ENCODE data around the gene F12. TPM values are rescaled to one million over a fixed set of nuclear protein-coding genes. Genes with fewer than 3 reads are reported as not detected.

The F12 gene
- total RNA-seq, 2 experiments from 2014 or later, result 12.0 to 12.7 TPM

DNA sequence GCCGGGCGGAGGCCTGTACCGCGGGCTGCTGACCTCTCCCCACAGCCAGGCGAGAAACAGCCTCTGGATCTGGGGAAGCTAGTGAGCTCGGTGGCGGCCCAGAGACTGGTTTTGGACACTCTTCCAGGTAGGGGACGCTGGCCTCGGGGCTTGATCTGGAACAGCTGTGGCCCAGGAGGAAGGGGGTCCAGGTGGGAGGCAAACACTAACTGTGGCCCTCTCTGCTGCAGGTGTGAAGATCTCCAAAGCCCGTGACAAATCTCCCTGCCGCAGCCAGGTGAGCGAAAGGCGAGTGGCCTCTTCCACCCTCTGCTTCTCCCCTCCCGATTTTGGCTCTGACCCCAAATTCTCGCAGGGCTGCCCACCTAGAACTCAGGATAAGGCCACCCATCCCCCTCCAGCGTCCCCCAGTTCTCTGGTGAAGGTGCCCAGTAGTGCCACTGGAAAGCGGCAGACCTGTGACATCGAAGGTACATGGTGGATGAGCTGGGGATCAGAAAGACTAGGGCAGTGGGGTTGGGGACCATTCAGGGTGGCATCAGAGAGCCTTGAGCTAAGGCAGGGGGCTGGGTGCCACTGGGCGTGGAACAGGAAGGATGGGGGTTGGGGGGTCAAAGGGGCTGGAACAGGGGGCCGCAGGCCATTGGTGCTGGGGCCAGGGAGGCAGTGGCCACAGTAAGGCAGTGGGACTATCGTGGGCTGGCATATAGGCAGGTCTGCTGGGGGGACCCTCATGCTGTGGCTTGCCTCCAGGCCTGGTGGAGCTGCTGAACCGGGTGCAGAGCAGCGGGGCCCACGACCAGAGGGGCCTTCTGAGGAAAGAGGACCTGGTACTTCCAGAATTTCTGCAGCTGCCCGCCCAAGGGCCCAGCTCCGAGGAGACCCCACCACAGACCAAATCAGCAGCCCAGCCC, 38.0 kb downstream of the F12 start:
- POLR2A ChIA-PET, result interaction anchor here (0.6 to 1.5 kb wide), 8 partner anchors 18 to 127 kb away, joined by 3 to 6 read pairs (median 4); no protein-coding TSS in a partner anchor

DNA sequence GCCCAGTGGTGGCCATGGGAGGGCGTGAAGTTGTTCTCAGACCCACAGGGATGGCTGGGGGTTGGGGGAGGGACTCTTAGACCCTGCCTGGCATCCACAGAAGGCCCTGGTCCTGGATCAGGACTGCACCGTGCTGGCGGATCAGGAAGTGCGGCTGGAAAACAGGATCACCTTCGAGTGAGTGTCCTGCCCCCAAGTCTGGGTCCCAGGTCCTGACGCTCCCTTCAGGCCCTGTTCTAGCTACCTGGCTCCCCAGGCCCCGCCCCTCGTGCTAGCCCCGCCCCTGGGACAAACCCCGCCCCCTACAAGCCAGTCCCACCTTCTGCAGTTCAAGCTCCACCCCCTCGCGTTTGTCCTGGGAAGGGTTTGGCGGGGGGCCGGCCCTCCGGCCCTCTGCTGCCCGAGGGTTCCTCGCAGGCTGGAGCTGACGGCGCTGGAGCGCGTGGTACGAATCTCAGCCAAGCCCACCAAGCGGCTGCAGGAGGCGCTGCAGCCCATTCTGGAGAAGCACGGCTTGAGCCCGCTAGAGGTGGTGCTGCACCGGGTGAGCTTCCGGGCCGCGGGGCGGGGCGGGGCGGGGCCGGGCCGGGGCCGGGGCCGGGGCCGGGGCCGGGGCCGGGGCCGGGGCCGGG, 38.8 kb downstream of the F12 start:
- CTCF ChIA-PET, result interaction anchor here (0.5 to 11.9 kb wide), 15 partner anchors 8 to 131 kb away, joined by 3 to 132 read pairs (median 4); partner anchors contain the start of genes LMAN2 and SLC34A1
- POLR2A ChIA-PET, result interaction anchor here (0.9 to 1.3 kb wide), 3 partner anchors 9 to 56 kb away, joined by 3 to 6 read pairs (median 4); no protein-coding TSS in a partner anchor

More for the DNA sequence above, 38.0 kb downstream of the F12 start:
- CTCF ChIA-PET, result interaction anchor here (0.5 to 11.9 kb wide), 13 partner anchors 7 to 84 kb away, joined by 3 to 132 read pairs (median 6); partner anchors contain the start of genes LMAN2 and SLC34A1

- ChIA-PET CTCF (interaction anchor here (0.7 to 11.9 kb wide), 18 partner anchors 9 to 131 kb away, joined by 3 to 132 read pairs (median 4); partner anchors contain the start of genes LMAN2 and SLC34A1), POLR2A (interaction anchor here (0.6 to 1.3 kb wide), 3 partner anchors 8 to 20 kb away, joined by 3 to 6 read pairs (median 3); no protein-coding TSS in a partner anchor)
Observed at GRCh38 chr5:177369645-177370440, 39.5 kb downstream of the F12 start.

GRCh38 chr5:177368869-177369644, 40.3 kb downstream of the F12 start:
- ChIA-PET POLR2A (interaction anchor here (0.6 kb wide), 1 partner anchor 20 kb away, joined by 3 read pairs; no protein-coding TSS in a partner anchor), CTCF (interaction anchor here (0.7 to 11.9 kb wide), 10 partner anchors 8 to 88 kb away, joined by 3 to 132 read pairs (median 4); partner anchors contain the start of gene SLC34A1)

DNA sequence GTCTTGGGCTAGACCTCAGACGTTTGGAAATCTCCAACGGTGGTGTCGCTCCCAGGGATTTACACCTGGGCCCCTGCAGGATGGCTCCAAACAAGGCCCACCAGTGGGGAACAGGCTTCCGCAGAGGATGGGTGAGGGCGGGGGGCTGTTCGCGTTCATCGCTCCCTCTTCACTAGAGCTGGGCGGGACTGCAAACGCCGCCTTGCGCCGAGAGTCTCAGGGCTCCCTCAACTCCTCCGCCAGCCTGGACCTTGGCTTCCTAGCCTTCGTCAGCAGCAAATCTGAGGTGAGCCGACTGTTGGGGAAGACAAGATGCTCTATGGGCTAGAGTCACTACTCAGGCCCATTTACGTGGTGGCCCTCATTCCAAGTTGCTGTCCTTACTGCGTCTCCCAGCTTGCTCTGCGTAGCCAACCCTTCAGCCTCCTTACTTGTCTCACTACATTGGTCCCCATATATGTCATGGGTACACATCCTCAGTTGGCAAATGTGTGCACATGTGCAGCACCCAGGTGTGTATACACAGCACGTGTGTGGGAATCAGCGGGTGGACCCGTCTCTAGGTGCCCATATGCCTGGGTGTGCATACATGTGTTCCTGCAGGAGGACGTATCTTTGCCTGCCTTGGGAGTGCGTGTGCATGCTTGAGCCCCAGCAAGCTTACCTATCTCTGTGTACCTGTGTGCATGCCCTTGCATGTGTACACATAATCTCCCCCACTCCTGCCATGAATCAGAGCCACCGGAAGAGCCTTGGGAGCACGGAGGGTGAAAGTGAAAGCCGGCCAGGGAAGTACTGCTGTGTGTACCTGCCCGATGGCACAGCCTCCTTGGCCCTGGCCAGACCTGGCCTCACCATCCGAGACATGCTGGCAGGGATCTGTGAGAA, 41.1 kb downstream of the F12 start:
- POLR2A ChIA-PET, result no interaction called here

DNA sequence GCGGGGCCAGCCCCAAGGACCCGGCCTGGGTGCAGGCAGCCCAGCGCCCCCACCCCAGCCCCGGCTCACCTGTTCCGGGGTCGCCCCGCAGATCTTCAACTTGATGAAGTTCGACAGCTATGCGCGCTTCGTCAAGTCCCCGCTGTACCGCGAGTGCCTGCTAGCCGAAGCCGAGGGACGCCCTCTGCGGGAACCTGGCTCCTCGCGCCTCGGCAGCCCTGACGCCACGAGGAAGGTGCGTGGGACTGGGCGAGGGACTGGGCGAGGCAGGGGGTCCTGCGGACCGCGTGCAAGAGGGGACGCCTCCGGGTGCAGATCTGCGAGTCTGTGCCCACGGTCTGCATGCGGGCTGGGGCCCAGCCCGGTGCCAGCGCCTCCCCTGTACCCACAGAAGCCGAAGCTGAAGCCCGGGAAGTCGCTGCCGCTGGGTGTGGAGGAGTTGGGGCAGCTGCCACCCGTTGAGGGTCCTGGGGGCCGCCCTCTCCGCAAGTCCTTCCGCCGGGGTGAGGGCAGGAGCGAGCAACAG, 42.0 kb downstream of the F12 start:
- ChIA-PET CTCF (interaction anchor here (0.9 to 11.9 kb wide), 6 partner anchors 11 to 88 kb away, joined by 4 to 132 read pairs (median 12); partner anchors contain the start of gene SLC34A1), POLR2A (no interaction called here)

More for the DNA sequence above, 41.1 kb downstream of the F12 start:
- CTCF ChIA-PET, result interaction anchor here (1.0 to 11.9 kb wide), 7 partner anchors 11 to 89 kb away, joined by 3 to 132 read pairs (median 5); partner anchors contain the start of gene SLC34A1

DNA sequence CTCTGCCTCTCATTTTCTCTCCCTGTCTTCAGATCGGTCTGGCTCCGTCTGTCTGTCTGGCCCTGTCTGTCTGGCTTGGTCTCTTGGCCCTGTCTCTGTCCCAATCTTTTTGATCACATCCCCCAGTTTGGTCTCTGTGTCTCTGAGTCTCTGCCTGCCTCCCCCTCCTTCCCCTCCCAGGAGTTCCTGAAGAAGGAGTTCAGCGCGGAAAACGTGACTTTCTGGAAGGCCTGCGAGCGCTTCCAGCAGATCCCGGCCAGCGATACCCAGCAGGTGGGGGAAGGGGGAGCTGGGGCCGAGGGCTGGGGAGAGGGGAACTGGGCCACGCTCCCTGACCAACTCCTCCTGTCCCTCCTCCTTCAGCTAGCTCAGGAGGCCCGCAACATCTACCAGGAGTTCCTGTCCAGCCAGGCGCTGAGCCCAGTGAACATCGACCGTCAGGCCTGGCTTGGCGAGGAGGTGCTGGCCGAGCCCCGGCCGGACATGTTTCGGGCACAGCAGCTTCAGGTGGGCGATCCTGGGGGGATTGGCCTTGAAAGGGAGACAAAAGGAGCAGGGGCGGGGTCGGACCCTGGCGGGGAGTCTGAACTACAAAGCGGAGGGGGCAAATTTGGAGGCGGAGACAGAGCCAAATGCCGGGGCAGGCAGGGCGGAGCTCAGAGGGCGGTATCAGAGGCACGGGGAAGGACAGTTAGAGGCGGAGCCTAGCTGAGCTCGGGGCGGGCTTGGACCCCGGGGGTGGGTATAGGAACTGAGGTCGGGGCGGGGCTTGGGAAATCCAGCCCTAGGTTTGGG, 42.6 kb downstream of the F12 start:
- CTCF ChIA-PET, result interaction anchor here (0.9 to 11.9 kb wide), 6 partner anchors 12 to 88 kb away, joined by 4 to 132 read pairs (median 12); partner anchors contain the start of gene SLC34A1
- POLR2A ChIA-PET, result interaction anchor here (1.2 kb wide), 1 partner anchor 10 kb away, joined by 3 read pairs; the partner anchor contains the start of gene RGS14

DNA sequence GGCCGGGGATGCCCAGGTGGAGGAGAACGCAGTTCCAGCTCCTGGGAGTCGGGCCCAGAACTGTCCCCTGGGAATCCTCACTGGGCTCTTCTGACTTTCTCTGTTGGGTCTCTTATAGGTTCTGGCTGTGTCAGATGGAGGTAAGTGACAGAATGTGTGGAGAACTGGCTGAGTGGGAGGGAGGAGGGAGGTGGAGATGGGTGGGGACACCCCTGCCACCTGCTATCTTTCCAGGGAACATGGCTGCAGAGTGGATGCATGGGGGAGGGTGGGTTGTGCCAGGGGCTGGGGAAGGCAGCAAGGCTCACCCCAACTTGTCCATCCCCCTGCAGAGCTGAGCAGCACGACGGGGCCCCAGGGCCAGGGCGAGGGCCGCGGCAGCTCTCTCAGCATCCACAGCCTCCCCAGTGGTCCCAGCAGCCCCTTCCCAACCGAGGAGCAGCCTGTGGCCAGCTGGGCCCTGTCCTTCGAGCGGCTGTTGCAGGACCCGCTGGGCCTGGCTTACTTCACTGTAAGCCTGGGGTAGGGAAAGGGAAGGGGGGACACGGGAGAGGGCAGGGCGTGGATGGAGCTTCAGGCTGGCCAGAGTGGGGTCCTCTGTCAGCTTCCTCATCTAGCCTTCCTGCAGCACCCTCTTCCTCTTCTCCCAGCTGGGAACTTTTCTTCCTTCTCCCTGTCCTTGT, 43.4 kb downstream of the F12 start:
- ChIA-PET CTCF (interaction anchor here (1.3 to 11.9 kb wide), 5 partner anchors 13 to 89 kb away, joined by 4 to 132 read pairs (median 19); partner anchors contain the start of gene SLC34A1), POLR2A (interaction anchor here (1.2 kb wide), 1 partner anchor 9 kb away, joined by 3 read pairs; the partner anchor contains the start of gene RGS14)

GRCh38 chr5:177364159-177364962, 45.0 kb downstream of the F12 start:
- ChIA-PET POLR2A (interaction anchor here (0.8 to 1.7 kb wide), 2 partner anchors 25 to 96 kb away, joined by 4 to 9 read pairs; no protein-coding TSS in a partner anchor), CTCF (interaction anchor here (0.7 to 4.8 kb wide), 14 partner anchors 8 to 137 kb away, joined by 3 to 20 read pairs (median 3); partner anchors contain the start of gene LMAN2)

DNA sequence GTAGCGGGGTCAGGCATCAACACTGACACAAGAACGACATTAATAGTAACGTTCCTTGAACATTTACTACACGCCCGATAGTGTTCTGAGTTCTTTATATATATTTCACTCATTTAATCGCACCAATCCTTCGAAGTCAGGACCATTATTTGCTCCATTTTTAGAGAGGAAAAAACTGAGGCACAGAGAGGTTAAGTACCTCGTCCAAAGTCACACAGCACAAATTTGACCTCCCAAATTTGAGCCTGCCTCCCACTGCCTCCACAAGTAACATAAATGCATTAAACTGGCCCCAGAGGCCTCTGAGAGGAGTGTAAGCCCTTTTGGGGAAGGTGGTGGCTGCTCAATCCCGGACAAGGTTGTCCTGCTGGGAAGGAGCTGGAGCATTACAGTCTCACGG, 45.8 kb downstream of the F12 start:
- POLR2A ChIA-PET, result no interaction called here
- CTCF ChIA-PET, result interaction anchor here (0.8 to 4.8 kb wide), 8 partner anchors 10 to 138 kb away, joined by 3 to 20 read pairs (median 4); no protein-coding TSS in a partner anchor

DNA sequence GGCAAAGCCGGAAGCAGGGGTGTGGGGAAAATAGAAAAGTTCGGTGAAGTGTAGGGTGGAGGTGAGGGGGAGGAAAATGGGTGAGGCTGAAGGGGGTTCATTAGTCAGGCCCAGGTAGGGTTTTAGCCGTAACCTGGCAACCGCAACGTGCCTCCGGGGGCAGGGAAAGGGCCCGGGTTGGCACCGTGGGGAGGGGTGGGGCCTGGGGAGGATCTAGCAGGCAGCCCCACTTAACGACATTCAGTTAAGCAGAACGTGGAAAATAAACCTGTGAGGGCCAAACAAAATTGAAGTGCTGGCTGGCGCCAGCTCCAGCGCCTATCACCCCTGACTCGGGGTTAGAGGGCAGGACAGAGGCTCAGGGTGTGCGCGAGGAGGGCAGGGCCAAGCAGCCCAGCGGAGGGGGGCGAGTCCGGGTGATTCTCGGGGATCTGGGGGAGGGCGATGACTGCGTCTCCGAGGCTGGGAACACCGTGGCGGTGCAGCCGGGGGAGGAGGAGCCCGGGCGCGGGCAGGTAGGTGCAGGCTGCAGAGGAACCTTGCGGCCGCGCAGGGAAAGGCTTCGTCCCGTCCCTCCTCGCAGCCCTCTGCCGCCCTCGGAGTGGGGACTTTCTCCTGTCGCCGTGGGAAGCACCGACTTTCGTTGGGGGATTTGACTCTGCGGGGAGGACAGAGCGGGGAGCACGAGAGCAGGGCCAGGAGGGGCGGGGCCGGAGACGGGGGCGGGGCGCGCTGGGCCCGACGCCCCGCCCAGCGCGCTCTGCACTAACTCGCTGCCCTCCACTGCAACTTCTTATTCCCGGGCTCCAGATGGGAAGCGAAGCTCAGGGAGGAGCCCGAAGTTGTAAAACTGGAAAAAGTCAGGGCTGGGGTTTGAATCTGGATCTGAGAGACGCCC, 46.5 kb downstream of the F12 start:
- POLR2A ChIA-PET, result no interaction called here
- CTCF ChIA-PET, result interaction anchor here (1.1 to 2.8 kb wide), 5 partner anchors 20 to 92 kb away, joined by 3 to 17 read pairs (median 6); no protein-coding TSS in a partner anchor

GRCh38 chr5:177362292-177362609, 47.1 kb downstream of the F12 start:
- ChIA-PET CTCF (interaction anchor here (1.4 to 2.2 kb wide), 4 partner anchors 8 to 93 kb away, joined by 6 to 11 read pairs (median 7); no protein-coding TSS in a partner anchor), POLR2A (interaction anchor here (0.8 kb wide), 1 partner anchor 8 kb away, joined by 3 read pairs; no protein-coding TSS in a partner anchor)
